MM.1S (cell line): Measurements from ENCODE around the gene USF1.

ENCODE experiments used
- CTCF ChIP-seq: fragments of 300-600 bp; sonication (generic); IDR thresholded peaks from 2 replicates; pipeline ENCODE4 v1.5.1; 2016; ENCODE audit warnings: antibody characterized with exemption, low read length, mixed read lengths
- EZH2phosphoT487 ChIP-seq: fragments of 300-600 bp; sonication (generic); IDR thresholded peaks from 2 replicates; pipeline ENCODE4 v1.6.1; 2018; ENCODE audit warnings: antibody characterized with exemption, low read length

GRCh38 chr1:161061419-161061818, 15.6 kb upstream of the USF1 start:
- TF ChIP-seq CTCF (no peak), EZH2phosphoT487 (no peak)
